Measurements from ENCODE around the gene ZNF222. TPM values are rescaled to one million over a fixed set of nuclear protein-coding genes. Genes with fewer than 3 reads are reported as not detected.
A peak's percentile ranks its signal among the peaks of the same experiment; 100 is the strongest.

Gene ZNF222
- total and polyA plus RNA-seq, 2 of the 8 experiments (the other 6 are each of a cell fraction or from before 2014, with no cell fraction given) = 1.7 to 3.4 TPM

DNA sequence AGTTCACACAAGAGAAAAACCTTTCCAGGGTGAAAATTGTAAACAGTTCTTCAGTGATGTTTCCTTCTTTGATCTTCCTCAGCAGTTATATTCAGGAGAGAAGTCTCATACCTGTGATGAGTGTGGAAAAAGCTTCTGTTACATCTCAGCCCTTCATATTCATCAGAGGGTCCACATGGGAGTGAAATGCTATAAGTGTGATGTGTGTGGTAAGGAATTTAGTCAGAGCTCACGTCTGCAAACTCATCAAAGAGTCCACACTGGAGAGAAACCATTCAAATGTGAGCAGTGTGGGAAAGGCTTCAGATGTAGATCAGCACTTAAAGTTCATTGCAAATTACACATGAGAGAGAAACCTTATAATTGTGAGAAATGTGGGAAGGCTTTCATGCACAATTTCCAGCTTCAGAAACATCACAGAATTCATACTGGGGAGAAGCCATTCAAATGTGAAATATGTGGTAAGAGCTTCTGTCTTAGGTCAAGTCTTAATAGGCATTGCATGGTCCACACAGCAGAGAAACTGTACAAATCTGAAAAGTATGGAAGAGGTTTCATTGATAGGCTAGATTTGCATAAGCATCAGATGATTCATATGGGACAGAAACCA is 6.9 kb downstream of the ZNF222 start:
- no peak overlapping the region for H3K4ac ChIP-seq (replicated peaks; ENCODE audit: insufficient read length, low read depth, low read length)
- no peaks in the 10 kb centered on the region for H4K20me1 ChIP-seq (replicated peaks in 1 of 2; ENCODE audit: control insufficient read depth in 1 of 2, insufficient read depth in 2 of 2, low read length in 2 of 2)
- ChIA-PET CTCF (ENCODE audit: partially characterized antibody) (interaction anchor here (0.7 kb wide), 1 partner anchor 256 kb away, joined by 3 read pairs; no protein-coding TSS in a partner anchor), POLR2A (ENCODE audit: partially characterized antibody) (no interaction called here)
- no peak overlapping the region for H2BK5ac ChIP-seq (ENCODE audit: low read depth, low read length)
- TF ChIP-seq KDM1A (IDR thresholded peaks at IDR 0.05; ENCODE audit: borderline replicate concordance, low read length) (peak; percentile 39; the same call in 1 of the 2 replicates), TCF12 (IDR thresholded peaks at IDR 0.05; ENCODE audit: low read depth, low read length) (no peak)
- H3K4me3 ChIP-seq (ENCODE audit: extremely low read depth in 1 of 4, insufficient read depth in 2 of 4, low read depth in 3 of 4, low read length in 4 of 4) = no peak overlapping the region
- no peak overlapping the region for H2BK120ac ChIP-seq (replicated peaks; ENCODE audit: low read depth, low read length)
- no peak overlapping the region for H3K27ac ChIP-seq (ENCODE audit: low read depth, low read length)
- no peaks in the 10 kb centered on the region for H3K27me3 ChIP-seq (replicated peaks in 1 of 4; ENCODE audit: control insufficient read depth in 3 of 4, extremely low read depth in 1 of 4, insufficient read depth in 3 of 4, low read length in 3 of 4)
- no peak overlapping the region for H3K14ac ChIP-seq (ENCODE audit: insufficient read length)
- peaks cover 6 to 52% (median 36%) of the 10 kb centered on the region in 4 experiments; a peak in 6 of 8 replicates for H3K36me3 ChIP-seq (ENCODE audit: control insufficient read depth in 2 of 4, insufficient read depth in 4 of 4, low read length in 3 of 4)
- no peak overlapping the region for H2BK12ac ChIP-seq (ENCODE audit: low read depth, low read length)
- H3K79me1 ChIP-seq (ENCODE audit: low read depth, low read length) = no peaks in the 10 kb centered on the region
- no peak overlapping the region for H4K8ac ChIP-seq (ENCODE audit: extremely low read depth, insufficient read depth, low read length)
- WGBS, 2 experiments (ENCODE audit: extremely low coverage in 1 of 2, insufficient coverage in 1 of 2, insufficient read length in 1 of 2, insufficient replicate concordance in 2 of 2, low coverage in 1 of 2, low lambda C conversion rate in 2 of 2, missing lambda C conversion rate in 1 of 2) = 74% methylated on average over 1 of the region's 1 CpG; no CpG with 5 or more reads in 1 of the 2 experiments
- H3K56ac ChIP-seq (replicated peaks; ENCODE audit: insufficient read length, low read depth, low read length) = no peak overlapping the region
- peaks cover 35 to 57% of the 10 kb centered on the region in 2 experiments for H3K9me3 ChIP-seq (ENCODE audit: insufficient read depth in 2 of 2, low read depth in 1 of 2, low read length in 1 of 2)
- H2AFZ ChIP-seq (ENCODE audit: low read length) = no peak overlapping the region
- no peak overlapping the region for H3K4me2 ChIP-seq (ENCODE audit: insufficient read depth in 1 of 2, low read depth in 2 of 2, low read length in 2 of 2)
- no peaks in the 10 kb centered on the region; a peak in 1 of 4 replicates for H3K79me2 ChIP-seq (ENCODE audit: control insufficient read depth in 1 of 2, insufficient read depth in 2 of 2, low read length in 2 of 2)
- DNase-seq (ENCODE audit: low read depth in 1 of 2, low spot score in 2 of 2) (no peak), FAIRE-seq (no peak)
- no peak overlapping the region for H2AK5ac ChIP-seq (ENCODE audit: low read depth, low read length)
- H3K23me2 ChIP-seq (ENCODE audit: low read depth, low read length) = no peaks in the 10 kb centered on the region
- no peak overlapping the region for H2BK20ac ChIP-seq (ENCODE audit: low read length)
- no peak overlapping the region for H3K23ac ChIP-seq (ENCODE audit: insufficient read length)
- no peak overlapping the region for H2BK15ac ChIP-seq (ENCODE audit: low read length)
- no peak overlapping the region for H4K5ac ChIP-seq (ENCODE audit: insufficient read length, low read depth, low read length)
- no peak overlapping the region for H3K9ac ChIP-seq (replicated peaks in 1 of 4; ENCODE audit: extremely low read depth in 1 of 4, low read depth in 3 of 4, low read length in 3 of 4)
- no peak overlapping the region for H3K18ac ChIP-seq (ENCODE audit: extremely low read depth, low read length)
- H4K91ac ChIP-seq (replicated peaks; ENCODE audit: insufficient read length, low read length) = no peak overlapping the region
- H3K4me1 ChIP-seq (replicated peaks in 1 of 4; ENCODE audit: control insufficient read depth in 3 of 4, insufficient read depth in 4 of 4, low read length in 3 of 4) = no peaks in the 10 kb centered on the region

Measured in H1 (cell line).